SK-N-SH (cell line): ENCODE measurements around the gene LTV1.

Experiments used
- CTCF ChIP-seq: fragments of 200-600 bp; sonication (generic); IDR thresholded peaks from 2 replicates; pipeline ENCODE4 v1.6.1; 2017; ENCODE audit warnings: antibody characterized with exemption, mild to moderate bottlenecking, moderate library complexity
- EZH2phosphoT487 ChIP-seq: fragments of 200-600 bp; sonication (generic); IDR thresholded peaks from 2 replicates; pipeline ENCODE4 v1.6.1; 2017; ENCODE audit warnings: low read depth, mixed run types, mild to moderate bottlenecking, antibody characterized with exemption, moderate library complexity, borderline replicate concordance
- MXI1 ChIP-seq: IDR thresholded peaks from 2 replicates; pipeline ENCODE4 v1.6.1; 2012; ENCODE audit warnings: mild to moderate bottlenecking, low read depth, low read length, improper control_type of control experiment
- RAD21 ChIP-seq: IDR thresholded peaks from 2 replicates; pipeline ENCODE4 v1.6.1; 2012; ENCODE audit warnings: mild to moderate bottlenecking, low read length
- TEAD4 ChIP-seq: IDR thresholded peaks from 2 replicates; pipeline ENCODE4 v1.4.0; 2012; ENCODE audit warnings: mild to moderate bottlenecking, borderline replicate concordance; ENCODE audit not compliant: insufficient read depth
- YY1 ChIP-seq: IDR thresholded peaks from 2 replicates; pipeline ENCODE4 v1.4.0; 2012; ENCODE audit warnings: low read depth, mild to moderate bottlenecking

GRCh38 chr6:143817621-143818020 lies 25.5 kb upstream of the LTV1 start:
- TF ChIP-seq CTCF (no peak), MXI1 (no peak), RAD21 (no peak), YY1 (no peak), TEAD4 (no peak), EZH2phosphoT487 (no peak)
